D721Med (cell line): ENCODE data around the gene PXMP4.
"Not testable (repeated sequence)": the region's sequence is repeated elsewhere in the genome, so short reads cannot be mapped to it uniquely, and the experiment has no call there.

Experiments used
- DNase-seq: peaks from one replicate; pipeline ENCODE4 v3.0.0; 2011; ENCODE audit warnings: low spot score; ENCODE audit not compliant: insufficient read length
- FAIRE-seq: peaks from 2 replicates; lab custom pipeline; 2011; peaks lifted over from hg19 to GRCh38; lab: Jason Lieb, UNC
- TF ChIP-seq, protein P1 (sequence below): IDR thresholded peaks from 2 replicates; pipeline ENCODE4 v1.5.1; 2012; ENCODE audit warnings: mild to moderate bottlenecking, control low read depth; ENCODE audit not compliant: insufficient read depth; ENCODE audit errors: missing control alignments

Gene PXMP4

DNA sequence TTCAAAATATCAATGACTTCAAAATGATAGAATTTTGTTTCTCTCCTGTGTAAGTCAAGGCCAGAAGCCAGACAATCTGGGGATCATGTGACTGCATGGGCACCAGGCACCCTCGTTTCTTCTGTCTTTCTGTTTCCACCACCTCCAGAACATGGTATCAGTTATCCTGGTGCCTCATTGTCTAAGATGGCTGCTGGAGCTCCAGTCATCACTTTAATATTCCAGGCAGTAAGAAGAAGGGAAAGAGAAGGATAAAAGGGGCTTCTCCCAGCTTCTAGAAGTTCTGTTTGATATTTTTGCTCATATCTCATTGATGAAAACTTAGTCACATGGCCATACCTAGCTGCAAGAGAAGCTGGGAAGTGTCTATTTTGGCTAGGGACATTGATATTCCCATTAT lies 37.3 kb upstream of the PXMP4 start:
- TF ChIP-seq, protein P1, sequence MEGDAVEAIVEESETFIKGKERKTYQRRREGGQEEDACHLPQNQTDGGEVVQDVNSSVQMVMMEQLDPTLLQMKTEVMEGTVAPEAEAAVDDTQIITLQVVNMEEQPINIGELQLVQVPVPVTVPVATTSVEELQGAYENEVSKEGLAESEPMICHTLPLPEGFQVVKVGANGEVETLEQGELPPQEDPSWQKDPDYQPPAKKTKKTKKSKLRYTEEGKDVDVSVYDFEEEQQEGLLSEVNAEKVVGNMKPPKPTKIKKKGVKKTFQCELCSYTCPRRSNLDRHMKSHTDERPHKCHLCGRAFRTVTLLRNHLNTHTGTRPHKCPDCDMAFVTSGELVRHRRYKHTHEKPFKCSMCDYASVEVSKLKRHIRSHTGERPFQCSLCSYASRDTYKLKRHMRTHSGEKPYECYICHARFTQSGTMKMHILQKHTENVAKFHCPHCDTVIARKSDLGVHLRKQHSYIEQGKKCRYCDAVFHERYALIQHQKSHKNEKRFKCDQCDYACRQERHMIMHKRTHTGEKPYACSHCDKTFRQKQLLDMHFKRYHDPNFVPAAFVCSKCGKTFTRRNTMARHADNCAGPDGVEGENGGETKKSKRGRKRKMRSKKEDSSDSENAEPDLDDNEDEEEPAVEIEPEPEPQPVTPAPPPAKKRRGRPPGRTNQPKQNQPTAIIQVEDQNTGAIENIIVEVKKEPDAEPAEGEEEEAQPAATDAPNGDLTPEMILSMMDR: no peak
- no peak for DNase-seq
- FAIRE-seq: no peak

DNA sequence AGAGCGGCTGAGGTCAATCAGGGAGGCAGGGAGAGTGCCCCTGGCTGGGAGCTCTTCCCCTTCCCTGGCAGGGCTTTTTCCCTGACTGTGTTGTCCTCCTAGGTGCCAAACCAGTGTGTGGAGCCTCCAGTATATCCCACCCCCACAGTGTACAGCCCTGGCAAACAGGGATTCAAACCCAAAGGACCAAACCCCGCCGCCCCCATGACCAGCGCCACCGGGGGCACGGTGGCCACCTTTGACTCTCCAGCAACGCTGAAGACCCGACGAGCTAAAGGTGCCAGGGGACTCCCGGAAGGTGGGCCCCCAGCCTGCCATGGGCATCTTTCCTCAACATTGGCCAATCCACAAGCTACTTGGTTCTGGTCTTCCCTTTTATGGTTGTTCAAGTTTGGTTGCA lies 36.9 kb upstream of the PXMP4 start:
- DNase-seq (no peak), FAIRE-seq (no peak)

DNA sequence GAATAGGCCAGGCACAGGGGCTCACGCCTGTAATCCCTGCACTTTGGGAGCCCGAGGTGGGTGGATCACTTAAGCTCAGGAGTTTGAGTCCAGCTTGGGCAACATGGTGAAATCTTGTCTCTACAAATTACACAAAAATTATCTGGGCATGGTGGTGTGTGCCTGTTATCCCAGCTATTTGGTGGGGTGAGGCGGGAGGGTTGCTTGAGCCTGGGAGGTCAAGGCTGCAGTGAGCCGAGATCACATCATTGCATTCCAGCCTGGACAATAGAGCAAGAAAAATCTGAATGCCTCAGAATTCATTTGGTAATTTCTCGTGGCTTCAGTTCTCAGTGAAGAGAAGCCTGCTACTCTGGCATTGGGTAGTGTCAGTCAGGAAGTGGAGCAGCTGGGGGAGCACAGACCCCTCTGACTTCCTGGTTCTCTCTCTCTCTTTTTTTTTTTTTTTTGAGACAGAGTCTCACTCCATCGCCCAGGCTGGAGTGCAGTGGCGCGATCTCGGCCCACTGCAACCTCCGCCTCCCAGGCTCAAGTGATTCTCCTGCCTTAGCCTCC lies 35.9 kb upstream of the PXMP4 start:
- DNase-seq, FAIRE-seq: not testable (repeated sequence)

More for the DNA sequence above, 36.9 kb upstream of the PXMP4 start:
- TF ChIP-seq, protein P1: no peak

DNA sequence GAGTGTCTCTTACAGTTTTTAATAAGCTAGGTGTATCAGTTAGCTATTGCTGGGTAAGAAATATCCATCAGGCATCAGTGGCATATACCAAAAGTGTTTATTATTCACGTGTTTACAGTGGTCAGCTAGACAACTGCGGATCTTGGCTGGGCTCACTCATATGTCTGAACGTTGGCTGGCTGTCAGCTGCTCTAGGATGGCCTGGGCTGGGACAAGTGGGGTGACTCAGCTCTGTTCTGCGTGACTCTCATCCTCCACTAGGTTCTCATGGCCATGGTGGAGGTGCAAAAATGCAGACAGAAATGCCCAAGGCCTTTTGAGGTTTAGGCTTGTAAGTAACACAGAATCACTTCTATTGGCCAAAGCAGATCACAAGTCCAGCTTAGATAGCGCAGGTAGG lies 33.7 kb upstream of the PXMP4 start:
- DNase-seq (no peak), FAIRE-seq (no peak)
- TF ChIP-seq, protein P1: no peak

DNA sequence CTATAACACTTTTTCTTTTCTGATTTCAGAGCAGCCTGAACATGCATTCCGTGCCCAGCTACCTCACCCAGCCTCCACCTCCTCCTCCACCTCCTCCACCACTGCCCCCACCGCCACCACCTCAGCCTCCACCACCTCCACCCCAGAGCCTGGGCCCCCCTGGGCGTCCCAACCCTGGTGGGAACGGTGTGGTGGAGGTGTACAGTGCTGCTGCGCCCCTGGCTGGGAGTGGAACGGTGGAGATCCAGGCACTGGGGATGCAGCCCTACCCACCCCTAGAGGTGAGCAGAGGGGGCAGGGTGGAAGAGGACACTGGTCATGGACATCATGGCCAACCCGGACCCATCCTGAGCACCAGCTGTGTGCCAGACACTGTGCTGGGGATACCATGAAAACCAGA lies 33.0 kb upstream of the PXMP4 start:
- DNase-seq: no peak
- FAIRE-seq: no peak
- TF ChIP-seq, protein P1: no peak

DNA sequence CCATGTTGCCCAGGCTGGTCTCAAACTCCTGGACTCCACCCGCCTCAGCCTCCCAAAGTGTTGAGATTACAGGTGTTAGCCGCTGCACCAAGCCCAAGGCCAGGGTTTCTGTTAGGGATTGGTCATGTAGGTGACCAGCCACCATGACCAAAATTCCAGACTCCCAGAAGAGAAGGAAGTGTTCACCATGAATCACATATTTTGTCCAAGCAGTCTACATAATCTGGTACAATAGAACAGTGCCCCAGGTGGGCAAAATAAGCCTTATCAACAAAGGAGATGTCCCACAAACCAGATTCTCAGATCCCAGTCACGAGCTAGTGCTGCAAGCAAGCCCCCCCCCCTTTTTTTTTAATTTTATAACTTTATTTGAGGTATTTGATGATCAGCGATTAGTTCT lies 31.7 kb upstream of the PXMP4 start:
- DNase-seq (no peak), FAIRE-seq (no peak)
- TF ChIP-seq, protein P1: no peak

DNA sequence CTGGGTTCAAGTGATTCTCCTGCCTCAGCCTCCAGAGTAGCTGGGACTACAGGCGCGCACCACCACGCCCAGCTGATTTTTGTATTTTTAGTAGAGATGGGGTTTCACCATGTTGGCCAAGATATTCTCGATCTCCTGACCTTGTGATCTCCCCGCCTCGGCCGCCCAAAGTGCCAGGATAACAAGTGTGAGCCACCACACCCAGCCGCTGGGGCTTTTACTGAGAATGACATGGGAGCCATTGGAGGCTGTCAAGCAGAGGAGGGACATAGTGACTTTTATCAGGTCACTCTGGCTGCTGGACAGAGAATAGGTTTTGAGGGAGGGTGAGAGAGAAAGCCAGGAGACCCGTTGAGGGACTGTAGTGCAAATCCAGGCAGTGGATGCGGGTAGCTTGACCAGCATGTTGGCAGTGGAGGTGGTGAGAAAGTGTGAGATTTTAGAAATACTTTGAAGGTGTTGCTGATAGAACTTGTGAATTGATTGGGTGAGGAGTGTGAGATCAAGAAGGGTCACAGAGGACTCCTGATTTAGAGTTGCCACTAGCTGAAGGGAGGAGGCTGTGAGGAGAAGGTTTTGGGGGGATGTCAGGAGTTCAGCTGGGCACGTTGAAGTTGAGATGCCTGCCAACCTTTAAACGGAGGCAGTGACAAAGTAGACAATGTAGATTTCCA lies 26.4 kb upstream of the PXMP4 start:
- DNase-seq (no peak), FAIRE-seq (no peak)
- TF ChIP-seq, protein P1: no peak
